Measurements from ENCODE around the gene FBXO40.
A peak's percentile ranks its signal among the peaks of the same experiment; 100 is the strongest.

FBXO40 gene, protein sequence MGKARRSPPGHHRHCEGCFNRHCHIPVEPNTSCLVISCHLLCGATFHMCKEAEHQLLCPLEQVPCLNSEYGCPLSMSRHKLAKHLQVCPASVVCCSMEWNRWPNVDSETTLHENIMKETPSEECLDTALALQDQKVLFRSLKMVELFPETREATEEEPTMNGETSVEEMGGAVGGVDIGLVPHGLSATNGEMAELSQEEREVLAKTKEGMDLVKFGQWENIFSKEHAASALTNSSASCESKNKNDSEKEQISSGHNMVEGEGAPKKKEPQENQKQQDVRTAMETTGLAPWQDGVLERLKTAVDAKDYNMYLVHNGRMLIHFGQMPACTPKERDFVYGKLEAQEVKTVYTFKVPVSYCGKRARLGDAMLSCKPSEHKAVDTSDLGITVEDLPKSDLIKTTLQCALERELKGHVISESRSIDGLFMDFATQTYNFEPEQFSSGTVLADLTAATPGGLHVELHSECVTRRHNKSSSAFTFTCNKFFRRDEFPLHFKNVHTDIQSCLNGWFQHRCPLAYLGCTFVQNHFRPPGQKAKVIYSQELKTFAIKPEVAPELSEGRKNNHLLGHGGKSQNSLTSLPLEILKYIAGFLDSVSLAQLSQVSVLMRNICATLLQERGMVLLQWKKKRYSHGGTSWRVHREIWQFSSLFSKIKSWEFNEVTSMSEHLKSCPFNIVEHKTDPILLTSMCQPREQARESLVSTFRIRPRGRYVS

GRCh38 chr3:121592856-121593702 is at the start of gene FBXO40:
TSS of gene FBXO40 (plus strand) at chr3:121593379. CDS start at chr3:121620576, 27,197 bp downstream.
- in situ Hi-C loops (cut with HindIII; ENCODE audit: low pct_unique_long_range_greater_than_20kb, low sequenced_read_pairs) = no loop called here
- TF ChIP-seq JUND (IDR thresholded peaks at IDR 0.05; ENCODE audit: low read depth) = no peak
- DNase-seq (ENCODE audit: low read depth in 1 of 2, low spot score in 1 of 2) = no peak

DNA sequence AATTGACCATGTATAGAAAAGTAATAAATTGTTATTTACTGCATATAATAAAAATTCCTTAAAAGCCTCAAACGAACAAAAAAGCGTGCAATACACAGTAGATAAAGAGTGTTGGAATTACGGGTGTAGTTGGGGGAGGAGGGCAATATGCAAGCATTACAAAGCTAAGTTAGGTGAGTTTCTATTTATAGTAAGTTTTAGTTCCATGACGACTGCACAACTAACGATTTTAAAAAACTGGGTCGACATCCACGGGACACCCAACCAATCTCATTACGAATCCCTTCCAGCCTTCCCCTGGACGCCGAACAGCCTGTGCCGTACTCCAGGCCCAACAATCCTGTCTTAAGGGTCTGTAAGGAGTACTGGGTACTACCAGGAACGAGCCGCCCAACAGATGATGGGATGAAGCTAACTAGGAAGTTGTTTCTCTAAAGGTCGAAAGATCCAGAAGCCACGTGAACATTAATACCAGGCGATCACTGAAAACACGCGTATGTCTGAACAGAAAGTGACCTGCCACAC is 48.1 kb upstream of the FBXO40 start:
- in situ Hi-C loops (cut with HindIII; ENCODE audit: low pct_unique_long_range_greater_than_20kb, low sequenced_read_pairs) = no loop called here
- TF ChIP-seq JUND (IDR thresholded peaks at IDR 0.05; ENCODE audit: low read depth) = no peak
- DNase-seq (ENCODE audit: low read depth in 1 of 2, low spot score in 1 of 2) = no peak

GRCh38 chr3:121545574-121546455 is 47.4 kb upstream of the FBXO40 start, which contains the start of gene POLQ:
TSS of gene POLQ (minus strand) at chr3:121545988. CDS start at chr3:121545877, 111 bp downstream.
- in situ Hi-C loops (cut with HindIII; ENCODE audit: low pct_unique_long_range_greater_than_20kb, low sequenced_read_pairs) = no loop called here
- DNase-seq (ENCODE audit: low read depth in 1 of 2, low spot score in 1 of 2) = peak; percentile 84 to 96
- TF ChIP-seq JUND (IDR thresholded peaks at IDR 0.05; ENCODE audit: low read depth) = no peak

- DNase-seq (ENCODE audit: low read depth in 1 of 2, low spot score in 1 of 2) = no peak
- TF ChIP-seq JUND (IDR thresholded peaks at IDR 0.05; ENCODE audit: low read depth) = no peak
- in situ Hi-C loops (cut with HindIII; ENCODE audit: low pct_unique_long_range_greater_than_20kb, low sequenced_read_pairs) = no loop called here
Observed at GRCh38 chr3:121552379-121552778, 40.8 kb upstream of the FBXO40 start.

DNA sequence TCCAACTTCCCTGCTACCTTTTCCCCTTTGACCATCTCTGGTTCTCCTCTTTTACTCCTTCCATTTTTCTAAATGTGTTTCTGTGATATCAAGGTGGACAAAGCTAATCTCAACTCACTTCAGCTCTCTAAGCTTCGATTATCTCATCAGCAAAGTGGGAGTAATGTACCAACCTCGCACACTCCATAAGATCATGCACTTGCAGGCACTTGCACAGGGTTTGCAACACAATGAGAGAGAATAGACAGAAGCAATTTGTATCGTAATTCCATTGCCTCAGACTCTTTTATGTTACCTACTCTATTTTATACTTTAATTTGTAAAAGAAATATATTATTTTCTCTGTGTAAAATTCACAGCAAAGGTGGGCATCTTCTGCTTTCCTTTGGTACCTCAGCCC is 40.4 kb upstream of the FBXO40 start:
- no peak for TF ChIP-seq JUND (IDR thresholded peaks at IDR 0.05; ENCODE audit: low read depth)
- DNase-seq (ENCODE audit: low read depth in 1 of 2, low spot score in 1 of 2) = no peak
- in situ Hi-C loops (cut with HindIII; ENCODE audit: low pct_unique_long_range_greater_than_20kb, low sequenced_read_pairs) = no loop called here

GRCh38 chr3:121557426-121557934 is 35.7 kb upstream of the FBXO40 start:
- DNase-seq (ENCODE audit: low read depth in 1 of 2, low spot score in 1 of 2) = no peak
- no peak for TF ChIP-seq JUND (IDR thresholded peaks at IDR 0.05; ENCODE audit: low read depth)
- in situ Hi-C loops (cut with HindIII; ENCODE audit: low pct_unique_long_range_greater_than_20kb, low sequenced_read_pairs) = no loop called here

DNA sequence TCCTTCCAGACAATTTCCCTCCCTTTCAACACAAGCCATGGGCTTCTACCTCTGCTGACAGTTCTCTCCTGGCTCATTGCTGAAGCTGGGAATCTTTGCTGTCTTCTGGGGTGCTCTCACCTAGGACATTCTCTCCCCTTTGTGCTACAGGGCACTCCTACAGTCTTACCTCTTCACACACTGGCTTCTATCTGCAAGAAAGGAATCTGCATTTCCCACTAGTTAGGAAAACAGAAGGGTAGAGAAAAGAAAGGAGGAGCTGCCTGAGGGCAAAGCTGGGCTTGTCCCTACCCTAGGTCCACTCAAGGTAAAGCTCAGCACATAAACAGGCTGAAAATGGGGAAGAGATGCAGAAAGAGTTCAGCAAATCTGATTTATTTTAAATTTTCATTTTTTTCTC is 31.0 kb upstream of the FBXO40 start:
- TF ChIP-seq JUND (IDR thresholded peaks at IDR 0.05; ENCODE audit: low read depth) = no peak
- in situ Hi-C loops (cut with HindIII; ENCODE audit: low pct_unique_long_range_greater_than_20kb, low sequenced_read_pairs) = no loop called here
- DNase-seq (ENCODE audit: low read depth in 1 of 2, low spot score in 1 of 2) = no peak

GRCh38 chr3:121566773-121567172 is 26.4 kb upstream of the FBXO40 start:
- no peak for DNase-seq (ENCODE audit: low read depth in 1 of 2, low spot score in 1 of 2)
- in situ Hi-C loops (cut with HindIII; ENCODE audit: low pct_unique_long_range_greater_than_20kb, low sequenced_read_pairs) = no loop called here
- TF ChIP-seq JUND (IDR thresholded peaks at IDR 0.05; ENCODE audit: low read depth) = no peak

- in situ Hi-C loops (cut with HindIII; ENCODE audit: low pct_unique_long_range_greater_than_20kb, low sequenced_read_pairs) = no loop called here
- DNase-seq (ENCODE audit: low read depth in 1 of 2, low spot score in 1 of 2) = no peak
- TF ChIP-seq JUND (IDR thresholded peaks at IDR 0.05; ENCODE audit: low read depth) = no peak
Observed at GRCh38 chr3:121567649-121568048, 25.5 kb upstream of the FBXO40 start, which contains the start of gene ARGFX. TSS of gene ARGFX (plus strand) at chr3:121567949. CDS start at chr3:121570714, 2,765 bp downstream.

DNA sequence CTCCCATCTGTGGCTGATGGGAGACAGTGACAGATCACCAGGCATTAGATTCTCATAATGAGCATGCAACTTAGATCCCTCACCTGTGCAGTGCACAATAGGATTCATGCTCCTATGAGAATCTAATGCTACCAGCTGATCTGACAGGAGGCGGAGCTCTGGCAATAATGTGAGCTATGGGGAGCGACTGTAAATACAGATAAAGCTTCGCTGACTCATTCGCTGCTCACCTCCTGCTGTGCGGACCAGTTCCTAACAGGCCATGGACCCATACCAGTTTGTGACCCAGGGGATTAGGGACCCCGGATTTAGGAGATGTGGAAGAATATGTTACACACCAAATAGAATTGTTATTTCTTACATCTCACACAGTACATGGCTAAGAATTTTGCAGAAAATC is 18.7 kb upstream of the FBXO40 start:
- peak in 1 of 2 experiments; percentile 75 for DNase-seq (ENCODE audit: low read depth in 1 of 2, low spot score in 1 of 2)
- in situ Hi-C loops (cut with HindIII; ENCODE audit: low pct_unique_long_range_greater_than_20kb, low sequenced_read_pairs) = no loop called here
- no peak for TF ChIP-seq JUND (IDR thresholded peaks at IDR 0.05; ENCODE audit: low read depth)

GRCh38 chr3:121581691-121582090 is 11.5 kb upstream of the FBXO40 start:
- TF ChIP-seq JUND (IDR thresholded peaks at IDR 0.05; ENCODE audit: low read depth) = no peak
- DNase-seq (ENCODE audit: low read depth in 1 of 2, low spot score in 1 of 2) = no peak
- in situ Hi-C loops (cut with HindIII; ENCODE audit: low pct_unique_long_range_greater_than_20kb, low sequenced_read_pairs) = no loop called here

All from T47D (cell line).